K562 (cell line): ENCODE measurements around the gene MLC1. TPM values are rescaled to one million over a fixed set of nuclear protein-coding genes. Genes with fewer than 3 reads are reported as not detected.

ENCODE experiments used
- ATAC-seq: fragments of 200-7000 bp; cut with Tn5 transposase; 3 replicates; pipeline ENCODE4 v1.9.1; 2020; ENCODE audit warnings: moderate library complexity
- BruUV-seq: library from RNA; stranded (reverse); fragments of 400-500 nt; replicated peaks from 2 replicates; lab custom pipeline; 2021; lab: Mats Ljungman, UMichigan
- CTCF ChIA-PET: fragments of 300-600 bp; formaldehyde crosslinking; extraction: SDS; loops from one replicate; lab custom pipeline; 2021; ENCODE audit warnings: low intra/inter-chr PET ratio; lab: Yijun Ruan, JAX
- POLR2A ChIA-PET: fragments of 300-600, 350-650 bp; sonication (Branson Sonifier 250); formaldehyde crosslinking; extraction: SDS; loops from one replicate; lab custom pipeline; 2021; ENCODE audit warnings: antibody characterized with exemption, inconsistent platforms; lab: Yijun Ruan, JAX
- DNase-seq, 4 experiments: peaks; one replicate each; pipeline versions ENCODE4 v3.0.0 to v3.0.0-alpha.2; 2011 to 2018; ENCODE audit warnings: low spot score in 3 of 4, mixed read lengths in 3 of 4; ENCODE audit errors: extremely low read depth in 1 of 4
- FAIRE-seq: peaks from 2 replicates; lab custom pipeline; 2011; peaks lifted over from hg19 to GRCh38; lab: Jason Lieb, UNC
- H2AFZ ChIP-seq: 2 replicates; pipeline ENCODE4 v1.6.0; 2011; ENCODE audit warnings: low read depth, low read length, control low read depth, inconsistent platforms
- H3K27ac ChIP-seq: fragments of 200-600 bp; 3 replicates; pipeline ENCODE4 v1.8.0; 2011; ENCODE audit warnings: low read depth, mild to moderate bottlenecking, control low read depth, inconsistent platforms, low read length, moderate library complexity, mixed read lengths; ENCODE audit errors: extremely low read depth
- H3K27me3 ChIP-seq, 2 experiments: fragments of 300-600 bp in 1 of 2; 2 replicates in 1 of 2; 3 replicates in 1 of 2; pipeline versions ENCODE4 v1.6.0 to v1.8.0; 2011; ENCODE audit warnings: inconsistent platforms in 2 of 2, low read length in 2 of 2, mild to moderate bottlenecking in 1 of 2, mixed read lengths in 1 of 2, moderate library complexity in 1 of 2; ENCODE audit not compliant: control insufficient read depth in 2 of 2, insufficient read depth in 2 of 2
- H3K36me3 ChIP-seq: fragments of 300-600 bp; 3 replicates; pipeline ENCODE4 v1.8.0; 2011; ENCODE audit warnings: mild to moderate bottlenecking, low read length, inconsistent platforms; ENCODE audit not compliant: control insufficient read depth, insufficient read depth
- H3K4me1 ChIP-seq, 2 experiments: fragments of 200-600 bp in 1 of 2; replicated peaks in 1 of 2; 2 replicates in 1 of 2; 3 replicates in 1 of 2; pipeline versions ENCODE4 v1.5.1 to v1.8.0; 2011; ENCODE audit warnings: inconsistent platforms in 2 of 2, low read length in 2 of 2, mild to moderate bottlenecking in 1 of 2, mixed read lengths in 1 of 2, moderate library complexity in 1 of 2; ENCODE audit not compliant: control insufficient read depth in 2 of 2, insufficient read depth in 2 of 2
- H3K4me2 ChIP-seq: 2 replicates; pipeline ENCODE4 v1.6.1; 2011; ENCODE audit warnings: low read length, control low read depth, inconsistent platforms, mixed read lengths; ENCODE audit not compliant: insufficient read depth
- H3K4me3 ChIP-seq: fragments of 200-600 bp; sonication (generic), shearing (Covaris generic); 2 replicates; pipeline ENCODE4 v1.5.1; 2016; ENCODE audit warnings: control low read depth, inconsistent platforms
- H3K79me2 ChIP-seq: fragments of 200-600 bp; 3 replicates; pipeline ENCODE4 v1.8.0; 2011; ENCODE audit warnings: low read length, inconsistent platforms; ENCODE audit not compliant: control insufficient read depth, insufficient read depth
- H3K9ac ChIP-seq, 2 experiments: 2 replicates each; pipeline versions ENCODE4 v1.6.0 to v1.6.1; 2011; ENCODE audit warnings: low read depth in 2 of 2, low read length in 2 of 2, control low read depth in 1 of 2, inconsistent platforms in 1 of 2, mild to moderate bottlenecking in 1 of 2, mixed read lengths in 1 of 2; ENCODE audit not compliant: insufficient read depth in 1 of 2
- H3K9me1 ChIP-seq: one replicate; pipeline ENCODE4 v1.6.0; 2011; ENCODE audit warnings: inconsistent platforms, mild to moderate bottlenecking, low read length, moderate library complexity; ENCODE audit not compliant: control insufficient read depth, insufficient read depth
- H3K9me3 ChIP-seq: replicated peaks from 2 replicates; pipeline ENCODE4 v1.5.1; 2011; ENCODE audit warnings: low read depth, low read length, inconsistent platforms; ENCODE audit not compliant: control insufficient read depth, insufficient read depth
- H4K20me1 ChIP-seq: replicated peaks from 2 replicates; pipeline ENCODE4 v1.6.1; 2011; ENCODE audit warnings: low read length, inconsistent platforms, mixed read lengths; ENCODE audit not compliant: control insufficient read depth, insufficient read depth
- CSDE1 ChIP-seq, 2 experiments: fragments of 450-650 bp; IDR thresholded peaks; 2 replicates each; pipeline ENCODE4 v1.6.1; 2016; ENCODE audit warnings: mild to moderate bottlenecking in 1 of 2
- CXXC5 ChIP-seq: fragments of 250-450 bp; sonication (Bioruptor Pico); IDR thresholded peaks from 2 replicates; pipeline ENCODE4 v1.8.0; 2022; ENCODE audit warnings: inconsistent platforms, mild to moderate bottlenecking, moderate library complexity
- FOXP1 ChIP-seq: sonication (generic); formaldehyde crosslinking; IDR thresholded peaks from 2 replicates; pipeline ENCODE4 v1.8.0; 2022; ENCODE audit warnings: mild to moderate bottlenecking, missing genetic modification reagents
- IFI16 ChIP-seq: fragments of 250-450 bp; sonication (Bioruptor Pico); IDR thresholded peaks from 2 replicates; pipeline ENCODE4 v2.1.2; 2022; ENCODE audit warnings: mild to moderate bottlenecking, inconsistent platforms
- ILF3 ChIP-seq: fragments of 450-650 bp; IDR thresholded peaks from 2 replicates; pipeline ENCODE4 v1.6.1; 2018; ENCODE audit warnings: antibody characterized with exemption, mild to moderate bottlenecking, moderate library complexity, borderline replicate concordance
- KLF6 ChIP-seq: fragments of 250-450 bp; sonication (Bioruptor Pico); IDR thresholded peaks from 2 replicates; pipeline ENCODE4 v1.4.0; 2020; ENCODE audit warnings: mild to moderate bottlenecking, moderate library complexity, borderline replicate concordance
- MEF2D ChIP-seq: conservative IDR thresholded peaks from 2 replicates; pipeline ENCODE4 v1.6.1; 2016; ENCODE audit warnings: low read depth, missing genetic modification characterization, missing compliant biosample characterization
- MTF1 ChIP-seq: fragments of 250-450 bp; sonication (Bioruptor Pico); IDR thresholded peaks from 2 replicates; pipeline ENCODE4 v1.9.0; 2021; ENCODE audit warnings: moderate library complexity, mild to moderate bottlenecking, inconsistent platforms, borderline replicate concordance
- NR2F6 ChIP-seq: fragments of 450-650 bp; formaldehyde crosslinking; IDR thresholded peaks from 2 replicates; pipeline ENCODE4 v1.4.0; 2020; ENCODE audit warnings: mild to moderate bottlenecking
- RBM25 ChIP-seq: fragments of 200-400 bp; formaldehyde crosslinking; IDR thresholded peaks from 2 replicates; pipeline ENCODE4 v1.6.1; 2018; ENCODE audit warnings: low read length, low read depth, moderate library complexity; ENCODE audit not compliant: severe bottlenecking
- SLC30A9 ChIP-seq: fragments of 250-450 bp; sonication (Bioruptor Pico); IDR thresholded peaks from 2 replicates; pipeline ENCODE4 v1.8.0; 2022; ENCODE audit warnings: mild to moderate bottlenecking, moderate library complexity
- SMARCA4 ChIP-seq: fragments of 450-650 bp; IDR thresholded peaks from 2 replicates; pipeline ENCODE4 v1.6.1; 2016
- TAF7 ChIP-seq: fragments of 450-650 bp; IDR thresholded peaks from 2 replicates; pipeline ENCODE4 v1.6.1; 2016; ENCODE audit warnings: missing genetic modification characterization, missing compliant biosample characterization
- YBX1 ChIP-seq: fragments of 450-650 bp; IDR thresholded peaks from 2 replicates; pipeline ENCODE4 v1.7.1; 2016; ENCODE audit warnings: mild to moderate bottlenecking
- WGBS: fragments of 100-300 bp; shearing (Covaris generic); methylation state at CpG from one replicate; pipeline ENCODE4 v1.1.6; 2016; ENCODE audit warnings: low coverage, mixed read lengths; ENCODE audit not compliant: insufficient coverage; ENCODE audit errors: missing lambda C conversion rate; 5-methylcytosine and 5-hydroxymethylcytosine counted together
- in situ Hi-C: fragments of 300-500 bp; cut with MboI; formaldehyde crosslinking; loops from 4 replicates; pipeline ENCODE4 v1.15.0; 2018; ENCODE audit warnings: inconsistent platforms, mixed read lengths
- intact Hi-C: fragments of 100-400 bp; cut with micrococcal nuclease; formaldehyde crosslinking; loops from 2 replicates; pipeline ENCODE4 v1.14.2; 2022
- polyA plus RNA-seq, 8 experiments: library from polyadenylated mRNA; depleted of rRNA in 4 of 8; stranded (reverse) in 5 of 8; unstranded in 3 of 8; fragments of >200 nt; fragmentation: Nextera tagmentation in 2 of 8; fragmentation: Illumina TruSeq in 1 of 8; extraction: Ambion mirVana in 2 of 8; extraction: Trizol in 1 of 8; gene quantifications; 2 replicates each; pipeline versions ENCODE4 v1.2.1 to v1.2.3, GENCODE V29; 2011 to 2014; ENCODE audit warnings: inconsistent platforms in 1 of 8, missing spikeins in 1 of 8
- total RNA-seq, 7 experiments: library from RNA; depleted of rRNA in 6 of 7; stranded (reverse); fragments of >200 nt in 6 of 7; fragmentation: Illumina TruSeq in 2 of 7; extraction: Trizol in 2 of 7; gene quantifications; 2 replicates each; pipeline versions ENCODE4 v1.2.1 to v1.2.3, GENCODE V29; 2011 to 2021; ENCODE audit warnings: low replicate concordance in 1 of 7
- TF ChIP-seq, protein P1 (sequence below): conservative IDR thresholded peaks from 2 replicates; pipeline ENCODE4 v1.6.1; 2011; ENCODE audit warnings: low read depth, mild to moderate bottlenecking, low read length; ENCODE audit not compliant: control insufficient read depth
- TF ChIP-seq, protein P2 (sequence below): fragments of 150-350 bp; IDR thresholded peaks from 2 replicates; pipeline ENCODE4 v1.6.1; 2014; ENCODE audit warnings: low read depth, mild to moderate bottlenecking, low read length, borderline replicate concordance
- TF ChIP-seq, protein P3 (sequence below), 2 experiments: fragments of 450-650 bp in 1 of 2; sonication (generic) in 1 of 2; formaldehyde crosslinking; conservative IDR thresholded peaks; 2 replicates each; pipeline versions ENCODE4 v1.4.0 to v1.8.1; 2020 to 2022; ENCODE audit warnings: mild to moderate bottlenecking in 1 of 2, missing genetic modification reagents in 1 of 2

MLC1 gene
- total and polyA plus RNA-seq, 9 of the 15 experiments (the other 6 are each of a cell fraction or from before 2014, with no cell fraction given): 0.06 to 0.98 (median 0.39) TPM

DNA sequence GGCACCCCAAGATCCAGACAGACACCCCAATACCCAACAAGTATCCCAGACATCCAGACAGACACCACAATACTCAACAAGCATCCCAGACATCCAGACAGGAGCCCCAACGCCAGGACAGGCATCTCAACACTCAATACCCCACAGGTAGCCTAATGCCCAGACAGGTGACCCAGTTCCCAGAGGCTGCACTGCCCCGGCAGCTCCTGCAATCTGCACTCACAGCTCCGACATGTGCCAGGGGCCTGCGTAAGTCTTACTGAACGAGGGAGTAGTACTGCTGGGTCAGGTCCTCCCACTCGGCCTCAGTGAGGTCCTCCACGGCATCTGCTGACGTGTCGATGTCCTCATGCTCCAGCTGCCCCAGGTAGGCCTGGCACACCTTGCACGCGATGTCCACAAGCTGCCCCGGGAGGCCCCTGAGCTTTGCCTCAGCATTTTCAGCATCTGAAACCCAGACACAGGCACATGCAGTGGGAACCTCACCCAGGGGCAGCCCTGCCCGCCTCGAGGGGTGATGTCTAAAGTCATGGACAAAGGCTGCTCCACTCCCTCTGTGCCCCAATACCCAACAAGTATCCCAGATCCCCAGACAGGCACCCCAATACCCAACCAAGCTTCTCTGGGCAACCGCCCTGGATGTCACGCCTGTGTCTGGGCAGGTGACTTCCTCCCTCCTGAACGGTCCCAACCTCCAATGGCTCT lies 43.7 kb downstream of the MLC1 start:
- no peak for DNase-seq
- H3K27ac ChIP-seq: no peak overlapping the region
- no peaks in the 10 kb centered on the region for H3K9me1 ChIP-seq
- peaks cover 0 to 19% of the 10 kb centered on the region in 2 experiments; a peak in 2 of 5 replicates for H3K4me1 ChIP-seq
- POLR2A ChIA-PET: no interaction called here
- H3K4me2 ChIP-seq: no peak overlapping the region
- no peak overlapping the region for H3K4me3 ChIP-seq
- WGBS: 2% methylated on average over 13 of the region's 17 CpGs
- intact Hi-C loops: no loop called here
- H3K9me3 ChIP-seq: no peaks in the 10 kb centered on the region
- H3K9ac ChIP-seq: no peak overlapping the region
- H3K79me2 ChIP-seq: no peaks in the 10 kb centered on the region
- H4K20me1 ChIP-seq: 0 out of 2 replicates have a peak, but pooled peaks cover 3% of the 10 kb centered on the region
- ATAC-seq: no peak
- FAIRE-seq: no peak
- CTCF ChIA-PET: no interaction called here
- BruUV-seq: no TSS peak
- no peak overlapping the region for H2AFZ ChIP-seq
- TF ChIP-seq SMARCA4 (no peak), TAF7 (tag) (no peak), FOXP1 (CRISPR knock-in tag) (no peak), ILF3 (no peak), KLF6 (no peak), YBX1 (no peak), CXXC5 (CRISPR knock-in tag) (no peak), CSDE1 (IDR thresholded peaks at IDR 0.05) (no peak), IFI16 (CRISPR knock-in tag) (no peak), MTF1 (CRISPR knock-in tag) (no peak), SLC30A9 (CRISPR knock-in tag) (no peak), NR2F6 (CRISPR knock-in tag) (no peak), RBM25 (no peak), MEF2D (tag) (no peak)
- TF ChIP-seq, protein P1, sequence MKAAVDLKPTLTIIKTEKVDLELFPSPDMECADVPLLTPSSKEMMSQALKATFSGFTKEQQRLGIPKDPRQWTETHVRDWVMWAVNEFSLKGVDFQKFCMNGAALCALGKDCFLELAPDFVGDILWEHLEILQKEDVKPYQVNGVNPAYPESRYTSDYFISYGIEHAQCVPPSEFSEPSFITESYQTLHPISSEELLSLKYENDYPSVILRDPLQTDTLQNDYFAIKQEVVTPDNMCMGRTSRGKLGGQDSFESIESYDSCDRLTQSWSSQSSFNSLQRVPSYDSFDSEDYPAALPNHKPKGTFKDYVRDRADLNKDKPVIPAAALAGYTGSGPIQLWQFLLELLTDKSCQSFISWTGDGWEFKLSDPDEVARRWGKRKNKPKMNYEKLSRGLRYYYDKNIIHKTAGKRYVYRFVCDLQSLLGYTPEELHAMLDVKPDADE: no peak
- TF ChIP-seq, protein P2, sequence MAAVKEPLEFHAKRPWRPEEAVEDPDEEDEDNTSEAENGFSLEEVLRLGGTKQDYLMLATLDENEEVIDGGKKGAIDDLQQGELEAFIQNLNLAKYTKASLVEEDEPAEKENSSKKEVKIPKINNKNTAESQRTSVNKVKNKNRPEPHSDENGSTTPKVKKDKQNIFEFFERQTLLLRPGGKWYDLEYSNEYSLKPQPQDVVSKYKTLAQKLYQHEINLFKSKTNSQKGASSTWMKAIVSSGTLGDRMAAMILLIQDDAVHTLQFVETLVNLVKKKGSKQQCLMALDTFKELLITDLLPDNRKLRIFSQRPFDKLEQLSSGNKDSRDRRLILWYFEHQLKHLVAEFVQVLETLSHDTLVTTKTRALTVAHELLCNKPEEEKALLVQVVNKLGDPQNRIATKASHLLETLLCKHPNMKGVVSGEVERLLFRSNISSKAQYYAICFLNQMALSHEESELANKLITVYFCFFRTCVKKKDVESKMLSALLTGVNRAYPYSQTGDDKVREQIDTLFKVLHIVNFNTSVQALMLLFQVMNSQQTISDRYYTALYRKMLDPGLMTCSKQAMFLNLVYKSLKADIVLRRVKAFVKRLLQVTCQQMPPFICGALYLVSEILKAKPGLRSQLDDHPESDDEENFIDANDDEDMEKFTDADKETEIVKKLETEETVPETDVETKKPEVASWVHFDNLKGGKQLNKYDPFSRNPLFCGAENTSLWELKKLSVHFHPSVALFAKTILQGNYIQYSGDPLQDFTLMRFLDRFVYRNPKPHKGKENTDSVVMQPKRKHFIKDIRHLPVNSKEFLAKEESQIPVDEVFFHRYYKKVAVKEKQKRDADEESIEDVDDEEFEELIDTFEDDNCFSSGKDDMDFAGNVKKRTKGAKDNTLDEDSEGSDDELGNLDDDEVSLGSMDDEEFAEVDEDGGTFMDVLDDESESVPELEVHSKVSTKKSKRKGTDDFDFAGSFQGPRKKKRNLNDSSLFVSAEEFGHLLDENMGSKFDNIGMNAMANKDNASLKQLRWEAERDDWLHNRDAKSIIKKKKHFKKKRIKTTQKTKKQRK: no peak
- TF ChIP-seq, protein P3, sequence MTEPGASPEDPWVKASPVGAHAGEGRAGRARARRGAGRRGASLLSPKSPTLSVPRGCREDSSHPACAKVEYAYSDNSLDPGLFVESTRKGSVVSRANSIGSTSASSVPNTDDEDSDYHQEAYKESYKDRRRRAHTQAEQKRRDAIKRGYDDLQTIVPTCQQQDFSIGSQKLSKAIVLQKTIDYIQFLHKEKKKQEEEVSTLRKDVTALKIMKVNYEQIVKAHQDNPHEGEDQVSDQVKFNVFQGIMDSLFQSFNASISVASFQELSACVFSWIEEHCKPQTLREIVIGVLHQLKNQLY (CRISPR knock-in tag; conservative IDR thresholded peaks at IDR 0.05): no peak
- in situ Hi-C loops: no loop called here
- peaks cover 2 to 47% of the 10 kb centered on the region in 2 experiments; a peak in 3 of 5 replicates for H3K27me3 ChIP-seq
- no peaks in the 10 kb centered on the region for H3K36me3 ChIP-seq
